CD4-positive, alpha-beta T cell (primary cell): Measurements from ENCODE around the gene RTKN2. TPM values are rescaled to one million over a fixed set of nuclear protein-coding genes. Genes with fewer than 3 reads are reported as not detected.
A peak's percentile ranks its signal among the peaks of the same experiment; 100 is the strongest.

Experiments
- ATAC-seq: fragments of 200-7000 bp; cut with Tn5 transposase; one replicate; pipeline ENCODE4 v1.10.0; 2022; ENCODE audit warnings: mild to moderate bottlenecking; ENCODE audit not compliant: poor library complexity
- CTCF ChIA-PET: fragments of 350-600 bp; sonication (Branson Sonifier 250); formaldehyde crosslinking; loops from one replicate; lab custom pipeline; 2021; ENCODE audit warnings: antibody characterized with exemption, inconsistent platforms; lab: Charles Lee
- POLR2A ChIA-PET: fragments of 350-600 bp; sonication (Branson Sonifier 250); formaldehyde crosslinking; loops from one replicate; lab custom pipeline; 2021; ENCODE audit warnings: antibody characterized with exemption, inconsistent platforms; lab: Charles Lee
- DNase-seq, 14 experiments: peaks; one replicate each; pipeline ENCODE4 v3.0.0-alpha.2; 2013 to 2020; ENCODE audit warnings: mixed read lengths in 2 of 14
- H3K27ac ChIP-seq, 2 donors: one replicate each; pipeline versions ENCODE4 v1.5.1 to v1.7.0; 2013; ENCODE audit warnings: low read length in 2 of 2, low read depth in 1 of 2, mild to moderate bottlenecking in 1 of 2
- H3K27me3 ChIP-seq, 2 experiments: 1 replicate in 1 of 2; 2 replicates in 1 of 2; pipeline versions ENCODE4 v1.6.1 to v1.7.0; 2013; ENCODE audit warnings: low read length in 2 of 2, control low read depth in 1 of 2, mild to moderate bottlenecking in 1 of 2, moderate library complexity in 1 of 2; ENCODE audit not compliant: insufficient read depth in 2 of 2, control insufficient read depth in 1 of 2
- H3K36me3 ChIP-seq: one replicate; pipeline ENCODE4 v1.6.1; 2013; ENCODE audit warnings: low read length, control low read depth; ENCODE audit not compliant: insufficient read depth
- H3K4me1 ChIP-seq: one replicate; pipeline ENCODE4 v1.6.1; 2013; ENCODE audit warnings: low read length, control low read depth; ENCODE audit not compliant: insufficient read depth
- H3K4me3 ChIP-seq: one replicate; pipeline ENCODE4 v1.5.1; 2013; ENCODE audit warnings: mild to moderate bottlenecking, low read length, moderate library complexity
- H3K9me3 ChIP-seq, 2 experiments: 1 replicate in 1 of 2; 2 replicates in 1 of 2; pipeline versions ENCODE4 v1.6.1 to v1.7.0; 2013; ENCODE audit warnings: low read length in 2 of 2, mild to moderate bottlenecking in 2 of 2, control low read depth in 1 of 2, moderate library complexity in 1 of 2; ENCODE audit not compliant: control insufficient read depth in 1 of 2, insufficient read depth in 1 of 2
- H3K27ac Mint-ChIP-seq: one replicate; pipeline ENCODE4 v1.8.0; 2020; ENCODE audit warnings: mixed read lengths
- H3K27me3 Mint-ChIP-seq: one replicate; pipeline ENCODE4 v1.8.0; 2021; ENCODE audit warnings: mixed read lengths
- H3K36me3 Mint-ChIP-seq: one replicate; pipeline ENCODE4 v1.8.0; 2021; ENCODE audit warnings: low read depth, mixed read lengths
- H3K4me1 Mint-ChIP-seq: one replicate; pipeline ENCODE4 v1.8.0; 2021; ENCODE audit warnings: low read depth, mixed read lengths
- H3K4me3 Mint-ChIP-seq: one replicate; pipeline ENCODE4 v1.8.0; 2020; ENCODE audit warnings: mild to moderate bottlenecking, mixed read lengths
- H3K9me3 Mint-ChIP-seq: one replicate; pipeline ENCODE4 v1.8.0; 2020; ENCODE audit warnings: mixed read lengths
- intact Hi-C, 2 experiments: fragments of 100-400 bp; cut with DNase I in 1 of 2; cut with micrococcal nuclease in 1 of 2; formaldehyde crosslinking; loops; one replicate each; pipeline versions ENCODE4 v1.15.1 to v1.9.0; 2023 to 2025; cut with DNase I, micrococcal nuclease
- total RNA-seq, 174 experiments: library from RNA in 2 of 174; stranded (reverse) in 2 of 174; gene quantifications; one replicate each; pipeline ENCODE4 v1.2.3 and lab custom pipeline; 2021 to 2026
- TF ChIP-seq, protein P1 (sequence below): fragments of 200-600 bp; IDR thresholded peaks from one replicate; pipeline ENCODE4 v1.8.0; 2022; ENCODE audit warnings: antibody characterized with exemption, mild to moderate bottlenecking

RTKN2 gene
- total RNA-seq, 2 experiments from 2014 or later, result 3.7 to 3.9 TPM

GRCh38 chr10:62264702-62265436, 3.8 kb downstream of the RTKN2 start:
- H3K27ac Mint-ChIP-seq, result no peak overlapping the region
- Histone ChIP-seq H3K4me3 (no peak overlapping the region), H3K27ac (no peak overlapping the region), H3K27me3 (no peaks in the 10 kb centered on the region), H3K36me3 (no peaks in the 10 kb centered on the region), H3K4me1 (peaks cover 16% of the 10 kb centered on the region), H3K9me3 (no peaks in the 10 kb centered on the region)
- TF ChIP-seq, protein P1, sequence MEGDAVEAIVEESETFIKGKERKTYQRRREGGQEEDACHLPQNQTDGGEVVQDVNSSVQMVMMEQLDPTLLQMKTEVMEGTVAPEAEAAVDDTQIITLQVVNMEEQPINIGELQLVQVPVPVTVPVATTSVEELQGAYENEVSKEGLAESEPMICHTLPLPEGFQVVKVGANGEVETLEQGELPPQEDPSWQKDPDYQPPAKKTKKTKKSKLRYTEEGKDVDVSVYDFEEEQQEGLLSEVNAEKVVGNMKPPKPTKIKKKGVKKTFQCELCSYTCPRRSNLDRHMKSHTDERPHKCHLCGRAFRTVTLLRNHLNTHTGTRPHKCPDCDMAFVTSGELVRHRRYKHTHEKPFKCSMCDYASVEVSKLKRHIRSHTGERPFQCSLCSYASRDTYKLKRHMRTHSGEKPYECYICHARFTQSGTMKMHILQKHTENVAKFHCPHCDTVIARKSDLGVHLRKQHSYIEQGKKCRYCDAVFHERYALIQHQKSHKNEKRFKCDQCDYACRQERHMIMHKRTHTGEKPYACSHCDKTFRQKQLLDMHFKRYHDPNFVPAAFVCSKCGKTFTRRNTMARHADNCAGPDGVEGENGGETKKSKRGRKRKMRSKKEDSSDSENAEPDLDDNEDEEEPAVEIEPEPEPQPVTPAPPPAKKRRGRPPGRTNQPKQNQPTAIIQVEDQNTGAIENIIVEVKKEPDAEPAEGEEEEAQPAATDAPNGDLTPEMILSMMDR, result peak; percentile 79
- H3K27me3 Mint-ChIP-seq, result peaks cover 1% of the 10 kb centered on the region
- intact Hi-C loops, result loop anchor here (2.0 to 10.0 kb wide), 6 partner anchors 42 to 890 kb away; no protein-coding TSS in a partner anchor
- H3K4me3 Mint-ChIP-seq, result no peak overlapping the region
- no peaks in the 10 kb centered on the region for H3K36me3 Mint-ChIP-seq
- CTCF ChIA-PET, result interaction anchor here (0.7 to 2.3 kb wide), 9 partner anchors 8 to 492 kb away, joined by 3 to 9 read pairs (median 4); no protein-coding TSS in a partner anchor
- peaks cover 20% of the 10 kb centered on the region for H3K4me1 Mint-ChIP-seq
- H3K9me3 Mint-ChIP-seq, result no peaks in the 10 kb centered on the region
- no peak for ATAC-seq
- POLR2A ChIA-PET, result interaction anchor here (1.1 to 1.8 kb wide), 2 partner anchors 42 to 81 kb away, joined by 3 to 6 read pairs; no protein-coding TSS in a partner anchor
- DNase-seq, result peak in 3 of 14 experiments; percentile 23 to 49 (median 40)

DNA sequence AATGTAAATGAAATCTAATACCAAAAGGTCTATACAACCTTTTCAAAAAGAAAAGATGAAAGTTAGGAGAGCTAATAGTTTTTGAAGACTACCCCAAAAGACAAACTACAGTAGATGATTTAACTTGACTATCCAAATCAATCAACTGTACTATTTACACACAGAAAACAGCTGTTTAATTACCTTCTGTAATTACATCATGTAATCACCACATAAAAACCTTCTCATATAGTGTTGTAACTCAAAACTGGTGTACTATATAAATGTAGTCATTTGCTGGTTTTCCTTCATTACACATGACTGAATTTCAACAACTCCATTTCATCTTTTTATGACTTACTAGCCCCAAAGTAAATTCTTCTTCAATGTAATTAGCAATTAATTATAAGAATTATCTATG, 4.5 kb downstream of the RTKN2 start:
- TF ChIP-seq, protein P1, result no peak
- H3K36me3 Mint-ChIP-seq, result no peaks in the 10 kb centered on the region
- H3K4me3 ChIP-seq, result no peak overlapping the region
- ChIA-PET POLR2A (interaction anchor here (1.8 kb wide), 1 partner anchor 81 kb away, joined by 6 read pairs; no protein-coding TSS in a partner anchor), CTCF (interaction anchor here (1.3 to 2.3 kb wide), 8 partner anchors 8 to 225 kb away, joined by 3 to 9 read pairs (median 4); no protein-coding TSS in a partner anchor)
- no peaks in the 10 kb centered on the region for H3K27me3 Mint-ChIP-seq
- no peaks in the 10 kb centered on the region for H3K27me3 ChIP-seq
- H3K4me3 Mint-ChIP-seq, result no peak overlapping the region
- no peaks in the 10 kb centered on the region for H3K9me3 ChIP-seq
- ATAC-seq (no peak), DNase-seq (no peak)
- H3K27ac ChIP-seq, result no peak overlapping the region
- H3K4me1 ChIP-seq, result peaks cover 11% of the 10 kb centered on the region
- intact Hi-C loops, result loop anchor here (2.0 to 10.0 kb wide), 3 partner anchors 151 to 891 kb away; no protein-coding TSS in a partner anchor
- no peak overlapping the region for H3K27ac Mint-ChIP-seq
- no peaks in the 10 kb centered on the region for H3K36me3 ChIP-seq
- no peaks in the 10 kb centered on the region for H3K9me3 Mint-ChIP-seq
- H3K4me1 Mint-ChIP-seq, result peaks cover 13% of the 10 kb centered on the region

DNA sequence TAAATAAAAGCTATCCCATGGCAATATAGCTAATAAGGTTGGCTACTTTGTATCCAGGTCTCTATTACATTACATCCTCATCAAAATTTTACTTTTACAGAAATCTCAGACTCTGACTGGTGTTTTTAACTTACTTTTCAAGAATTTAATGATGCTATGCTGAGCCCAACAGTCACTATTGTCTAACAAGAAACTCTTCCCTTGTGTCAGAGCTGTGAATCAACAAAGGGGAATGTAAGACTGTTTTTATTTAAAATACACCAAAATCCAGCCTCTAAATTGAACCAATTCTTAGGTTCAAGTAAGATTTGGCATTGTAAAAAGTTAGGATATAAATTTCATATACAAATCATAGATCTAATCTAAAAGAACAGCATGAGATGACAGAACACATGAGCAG, 7.0 kb downstream of the RTKN2 start:
- Mint-ChIP-seq H3K4me1 (peaks cover 6% of the 10 kb centered on the region), H3K36me3 (no peaks in the 10 kb centered on the region), H3K9me3 (no peaks in the 10 kb centered on the region), H3K27ac (no peak overlapping the region), H3K27me3 (no peaks in the 10 kb centered on the region), H3K4me3 (no peak overlapping the region)
- H3K9me3 ChIP-seq, result no peaks in the 10 kb centered on the region
- ChIA-PET POLR2A (no interaction called here), CTCF (interaction anchor here (1.0 kb wide), 2 partner anchors 17 to 122 kb away, joined by 3 to 7 read pairs; no protein-coding TSS in a partner anchor)
- H3K36me3 ChIP-seq, result no peaks in the 10 kb centered on the region
- H3K27me3 ChIP-seq, result no peaks in the 10 kb centered on the region
- H3K27ac ChIP-seq, result no peak overlapping the region
- TF ChIP-seq, protein P1, result no peak
- DNase-seq (no peak), ATAC-seq (no peak)
- H3K4me3 ChIP-seq, result no peak overlapping the region
- intact Hi-C loops, result loop anchor here (10.0 kb wide), 2 partner anchors 823 to 893 kb away; no protein-coding TSS in a partner anchor
- H3K4me1 ChIP-seq, result no peaks in the 10 kb centered on the region
